Fibroblast of lung (primary cell): ENCODE results near the gene PTEN. TPM values are rescaled to one million over a fixed set of nuclear protein-coding genes. Genes with fewer than 3 reads are reported as not detected.

ENCODE experiments used
- DNase-seq, 2 donors: peaks; one replicate each; pipeline versions ENCODE4 v3.0.0 to v3.0.0-alpha.2; 2010; ENCODE audit warnings: low read depth in 2 of 2
- H2AFZ ChIP-seq: 2 replicates; pipeline ENCODE4 v1.5.1; 2012; ENCODE audit warnings: low read length, control low read depth, inconsistent platforms
- H3K27ac ChIP-seq: 2 replicates; pipeline ENCODE4 v1.5.1; 2011; ENCODE audit warnings: low read length, control low read depth; ENCODE audit not compliant: insufficient read depth
- H3K27me3 ChIP-seq: 2 replicates; pipeline ENCODE4 v1.5.1; 2011; ENCODE audit warnings: mild to moderate bottlenecking, low read length; ENCODE audit not compliant: control insufficient read depth, insufficient read depth
- H3K36me3 ChIP-seq: 2 replicates; pipeline ENCODE4 v1.5.1; 2011; ENCODE audit warnings: low read length; ENCODE audit not compliant: control insufficient read depth, insufficient read depth
- H3K4me1 ChIP-seq: 2 replicates; pipeline ENCODE4 v1.5.1; 2011; ENCODE audit warnings: low read length; ENCODE audit not compliant: control insufficient read depth, insufficient read depth; ENCODE audit errors: extremely low read depth
- H3K4me2 ChIP-seq: 2 replicates; pipeline ENCODE4 v1.5.1; 2011; ENCODE audit warnings: low read length, control low read depth; ENCODE audit not compliant: insufficient read depth; ENCODE audit errors: extremely low read depth
- H3K4me3 ChIP-seq, 4 experiments: fragments of 200-600 bp in 1 of 4; sonication (generic) in 1 of 4; replicated peaks in 1 of 4; 2 replicates each; pipeline ENCODE4 v1.5.1; 2011 to 2016; ENCODE audit warnings: low read length in 4 of 4, low read depth in 3 of 4, mild to moderate bottlenecking in 3 of 4, control low read depth in 2 of 4, inconsistent platforms in 1 of 4, mixed read lengths in 1 of 4; ENCODE audit not compliant: insufficient read depth in 1 of 4; ENCODE audit errors: control extremely low read depth in 1 of 4
- H3K79me2 ChIP-seq: 2 replicates; pipeline ENCODE4 v1.5.1; 2012; ENCODE audit warnings: mild to moderate bottlenecking, low read length, inconsistent platforms; ENCODE audit not compliant: control insufficient read depth, insufficient read depth
- H3K9ac ChIP-seq: 2 replicates; pipeline ENCODE4 v1.5.1; 2011; ENCODE audit warnings: mild to moderate bottlenecking, low read length, control low read depth; ENCODE audit not compliant: insufficient read depth
- H3K9me3 ChIP-seq: 2 replicates; pipeline ENCODE4 v1.5.1; 2012; ENCODE audit warnings: low read depth, low read length; ENCODE audit not compliant: control insufficient read depth, insufficient read depth
- H4K20me1 ChIP-seq: 2 replicates; pipeline ENCODE4 v1.5.1; 2011; ENCODE audit warnings: low read length; ENCODE audit not compliant: control insufficient read depth, insufficient read depth; ENCODE audit errors: extremely low read depth
- CTCF ChIP-seq, 2 donors: IDR thresholded peaks in 1 of 2; conservative IDR thresholded peaks in 1 of 2; 1 replicate in 1 of 2; 2 replicates in 1 of 2; pipeline ENCODE4 v1.5.1; 2011 to 2012; ENCODE audit warnings: low read length in 2 of 2, control low read depth in 1 of 2, inconsistent platforms in 1 of 2, low read depth in 1 of 2, mild to moderate bottlenecking in 1 of 2
- EZH2 ChIP-seq: IDR thresholded peaks from 2 replicates; pipeline ENCODE4 v1.5.1; 2012; ENCODE audit warnings: low read length, control low read depth, mild to moderate bottlenecking; ENCODE audit errors: missing control alignments
- polyA plus RNA-seq, 2 donors: library from polyadenylated mRNA; depleted of rRNA in 1 of 2; stranded (reverse) in 1 of 2; unstranded in 1 of 2; fragments of >200 nt; gene quantifications; 2 replicates each; pipeline ENCODE4 v1.2.1, GENCODE V29; 2011 to 2012; ENCODE audit warnings: missing spikeins in 1 of 2
- total RNA-seq: library from RNA; depleted of rRNA; stranded (reverse); fragments of >200 nt; gene quantifications from 2 replicates; pipeline ENCODE4 v1.2.1, GENCODE V29; 2014

Gene PTEN
- total and polyA plus RNA-seq, 2 donors (not counting 1 experiment from before 2014, with no cell fraction given) = 60.2 to 200 TPM

- Histone ChIP-seq H3K36me3 (no peaks in the 10 kb centered on the region), H2AFZ (no peak overlapping the region), H3K4me1 (peaks cover 2% of the 10 kb centered on the region), H3K9me3 (no peaks in the 10 kb centered on the region), H4K20me1 (no peaks in the 10 kb centered on the region), H3K4me2 (no peak overlapping the region), H3K27ac (no peak overlapping the region), H3K9ac (no peak overlapping the region), H3K4me3 (no peak overlapping the region), H3K27me3 (no peaks in the 10 kb centered on the region), H3K79me2 (no peaks in the 10 kb centered on the region)
- no peak for TF ChIP-seq EZH2
- TF ChIP-seq CTCF (conservative IDR thresholded peaks at IDR 0.05 in 1 of 2, IDR thresholded peaks at IDR 0.05 in 1 of 2; ENCODE audit: low read depth in 1 of 2, low read length in 2 of 2) = no peak
- peak in 1 of 2 donors; percentile 18 for DNase-seq
Measured at GRCh38 chr10:87841186-87841585, 22.2 kb upstream of the PTEN start.

GRCh38 chr10:87842220-87842641 is 21.2 kb upstream of the PTEN start:
- no peak overlapping the region for H3K27ac ChIP-seq
- H3K9me3 ChIP-seq = no peaks in the 10 kb centered on the region
- peak in 1 of 2 donors; percentile 66 for DNase-seq

GRCh38 chr10:87842776-87843497 is 20.5 kb upstream of the PTEN start:
- H3K4me1 ChIP-seq = peaks cover 2% of the 10 kb centered on the region
- no peaks in the 10 kb centered on the region for H3K9me3 ChIP-seq
- no peaks in the 10 kb centered on the region for H4K20me1 ChIP-seq
- no peak overlapping the region for H3K4me2 ChIP-seq
- H2AFZ ChIP-seq = no peak overlapping the region
- H3K79me2 ChIP-seq = no peaks in the 10 kb centered on the region
- no peak overlapping the region for H3K4me3 ChIP-seq
- H3K9ac ChIP-seq = no peak overlapping the region
- peak; percentile 83 to 86 for DNase-seq
- H3K36me3 ChIP-seq = no peaks in the 10 kb centered on the region
- H3K27ac ChIP-seq = peak overlapping the region; percentile 29
- TF ChIP-seq CTCF (conservative IDR thresholded peaks at IDR 0.05 in 1 of 2, IDR thresholded peaks at IDR 0.05 in 1 of 2; ENCODE audit: low read depth in 1 of 2, low read length in 2 of 2) (no peak), EZH2 (no peak)
- H3K27me3 ChIP-seq = no peaks in the 10 kb centered on the region

More at GRCh38 chr10:87842220-87842641, 21.2 kb upstream of the PTEN start:
- Histone ChIP-seq H3K4me2 (no peak overlapping the region), H3K4me3 (no peak overlapping the region), H3K4me1 (peaks cover 2% of the 10 kb centered on the region), H3K79me2 (no peaks in the 10 kb centered on the region), H3K9ac (no peak overlapping the region), H4K20me1 (no peaks in the 10 kb centered on the region), H3K27me3 (no peaks in the 10 kb centered on the region), H2AFZ (no peak overlapping the region), H3K36me3 (no peaks in the 10 kb centered on the region)
- TF ChIP-seq CTCF (conservative IDR thresholded peaks at IDR 0.05 in 1 of 2, IDR thresholded peaks at IDR 0.05 in 1 of 2; ENCODE audit: low read depth in 1 of 2, low read length in 2 of 2) (no peak), EZH2 (no peak)
